ENCODE data around the gene WDR45B. TPM values are rescaled to one million over a fixed set of nuclear protein-coding genes. Genes with fewer than 3 reads are reported as not detected.

WDR45B gene
- total RNA-seq, 1 donor from 2014 or later = 75.8 TPM

DNA sequence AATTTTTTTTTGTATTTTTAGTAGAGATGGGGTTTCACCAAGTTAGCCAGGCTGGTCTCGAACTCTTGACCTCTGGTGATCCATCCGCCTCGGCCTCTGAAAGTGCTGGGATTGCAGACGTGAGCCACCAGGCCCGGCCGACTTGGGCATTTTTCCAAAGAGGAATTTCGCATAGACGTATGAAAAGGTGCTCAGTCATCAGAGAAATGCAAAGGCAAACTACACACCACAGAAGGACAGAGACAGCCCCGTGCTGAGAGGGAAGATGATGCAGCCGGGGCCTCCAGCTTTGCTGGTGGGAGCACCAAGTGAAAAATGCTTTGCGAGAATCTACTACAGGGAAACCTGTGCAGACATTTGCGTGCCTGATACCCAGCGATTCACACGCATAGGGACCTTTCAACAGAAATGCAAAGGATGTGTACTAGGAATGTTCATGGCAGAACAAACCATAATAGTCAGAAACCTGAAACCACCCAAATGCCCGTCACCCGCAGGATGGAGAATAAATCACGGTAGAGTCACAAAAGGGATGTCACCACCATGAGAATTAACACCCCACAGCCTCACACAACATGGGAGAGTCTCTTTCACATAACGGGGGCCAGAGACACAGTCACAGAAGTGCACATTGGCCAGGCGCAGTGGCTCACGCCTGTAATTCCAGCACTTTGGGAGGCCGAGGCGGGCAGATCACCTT lies 45.1 kb upstream of the WDR45B start:
- Mint-ChIP-seq H3K27ac (peak overlapping the region; percentile 10), H3K36me3 (ENCODE audit: insufficient read depth) (peaks cover 17% of the 10 kb centered on the region), H3K9me3 (ENCODE audit: low read depth) (peaks cover 7% of the 10 kb centered on the region), H3K4me1 (ENCODE audit: low read depth) (peaks cover 2% of the 10 kb centered on the region), H3K4me3 (ENCODE audit: low read depth) (no peak overlapping the region), H3K27me3 (peaks cover 13% of the 10 kb centered on the region)
- TF ChIP-seq, protein P1, sequence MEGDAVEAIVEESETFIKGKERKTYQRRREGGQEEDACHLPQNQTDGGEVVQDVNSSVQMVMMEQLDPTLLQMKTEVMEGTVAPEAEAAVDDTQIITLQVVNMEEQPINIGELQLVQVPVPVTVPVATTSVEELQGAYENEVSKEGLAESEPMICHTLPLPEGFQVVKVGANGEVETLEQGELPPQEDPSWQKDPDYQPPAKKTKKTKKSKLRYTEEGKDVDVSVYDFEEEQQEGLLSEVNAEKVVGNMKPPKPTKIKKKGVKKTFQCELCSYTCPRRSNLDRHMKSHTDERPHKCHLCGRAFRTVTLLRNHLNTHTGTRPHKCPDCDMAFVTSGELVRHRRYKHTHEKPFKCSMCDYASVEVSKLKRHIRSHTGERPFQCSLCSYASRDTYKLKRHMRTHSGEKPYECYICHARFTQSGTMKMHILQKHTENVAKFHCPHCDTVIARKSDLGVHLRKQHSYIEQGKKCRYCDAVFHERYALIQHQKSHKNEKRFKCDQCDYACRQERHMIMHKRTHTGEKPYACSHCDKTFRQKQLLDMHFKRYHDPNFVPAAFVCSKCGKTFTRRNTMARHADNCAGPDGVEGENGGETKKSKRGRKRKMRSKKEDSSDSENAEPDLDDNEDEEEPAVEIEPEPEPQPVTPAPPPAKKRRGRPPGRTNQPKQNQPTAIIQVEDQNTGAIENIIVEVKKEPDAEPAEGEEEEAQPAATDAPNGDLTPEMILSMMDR (IDR thresholded peaks at IDR 0.05; ENCODE audit: unreplicated experiment) = no peak
- no peak for DNase-seq (ENCODE audit: low spot score, unreplicated experiment)

DNA sequence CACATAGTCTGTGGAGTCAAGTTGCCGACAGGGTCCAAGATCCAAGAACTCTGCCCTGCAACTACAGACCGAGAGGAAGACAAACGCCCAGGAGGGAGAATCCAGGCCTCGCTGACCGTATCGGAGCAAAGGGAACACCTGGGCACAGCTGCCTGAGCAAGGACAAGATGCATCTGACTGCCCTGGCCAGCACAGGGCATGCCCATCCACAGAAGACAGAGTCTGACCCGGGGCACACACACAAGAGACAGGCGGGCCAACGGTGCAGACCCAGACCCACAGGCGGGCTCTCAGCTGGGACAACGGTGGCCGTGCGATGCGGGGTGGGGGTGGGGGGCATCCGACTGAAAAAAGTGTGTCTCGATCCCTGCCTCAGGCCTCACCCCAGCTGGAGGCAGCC lies 44.0 kb upstream of the WDR45B start:
- no peak overlapping the region for H3K4me3 Mint-ChIP-seq (ENCODE audit: low read depth)
- H3K9me3 Mint-ChIP-seq (ENCODE audit: low read depth) = peaks cover 7% of the 10 kb centered on the region
- TF ChIP-seq, protein P1 (IDR thresholded peaks at IDR 0.05; ENCODE audit: unreplicated experiment) = no peak
- H3K4me1 Mint-ChIP-seq (ENCODE audit: low read depth) = peaks cover 2% of the 10 kb centered on the region
- H3K27ac Mint-ChIP-seq = no peak overlapping the region
- H3K27me3 Mint-ChIP-seq = peaks cover 11% of the 10 kb centered on the region
- no peak for DNase-seq (ENCODE audit: low spot score, unreplicated experiment)
- H3K36me3 Mint-ChIP-seq (ENCODE audit: insufficient read depth) = peaks cover 17% of the 10 kb centered on the region

DNA sequence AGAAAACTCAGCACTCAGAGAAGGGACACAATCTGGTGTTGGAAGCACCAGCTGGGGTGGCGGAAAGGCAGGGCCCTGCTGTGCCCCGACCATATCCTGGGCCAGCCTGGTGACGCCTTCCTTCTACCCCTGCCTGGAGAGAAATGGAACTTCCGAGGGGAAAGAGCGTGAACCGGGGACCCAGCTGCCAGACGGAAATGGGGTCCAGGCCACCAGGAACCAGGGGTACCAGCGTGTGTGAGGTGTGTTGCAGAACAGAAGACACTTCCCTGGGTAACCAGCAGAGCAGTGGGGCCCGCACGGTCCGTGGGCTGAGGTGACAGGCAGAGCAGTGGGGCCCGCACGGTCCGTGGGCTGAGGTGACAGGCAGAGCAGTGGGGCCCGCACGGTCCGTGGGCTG lies 43.5 kb upstream of the WDR45B start:
- no peak for DNase-seq (ENCODE audit: low spot score, unreplicated experiment)
- Mint-ChIP-seq H3K27ac (no peak overlapping the region), H3K9me3 (ENCODE audit: low read depth) (peaks cover 7% of the 10 kb centered on the region), H3K4me1 (ENCODE audit: low read depth) (peaks cover 6% of the 10 kb centered on the region), H3K4me3 (ENCODE audit: low read depth) (no peak overlapping the region), H3K27me3 (peaks cover 6% of the 10 kb centered on the region), H3K36me3 (ENCODE audit: insufficient read depth) (peaks cover 17% of the 10 kb centered on the region)
- TF ChIP-seq, protein P1 (IDR thresholded peaks at IDR 0.05; ENCODE audit: unreplicated experiment) = no peak

DNA sequence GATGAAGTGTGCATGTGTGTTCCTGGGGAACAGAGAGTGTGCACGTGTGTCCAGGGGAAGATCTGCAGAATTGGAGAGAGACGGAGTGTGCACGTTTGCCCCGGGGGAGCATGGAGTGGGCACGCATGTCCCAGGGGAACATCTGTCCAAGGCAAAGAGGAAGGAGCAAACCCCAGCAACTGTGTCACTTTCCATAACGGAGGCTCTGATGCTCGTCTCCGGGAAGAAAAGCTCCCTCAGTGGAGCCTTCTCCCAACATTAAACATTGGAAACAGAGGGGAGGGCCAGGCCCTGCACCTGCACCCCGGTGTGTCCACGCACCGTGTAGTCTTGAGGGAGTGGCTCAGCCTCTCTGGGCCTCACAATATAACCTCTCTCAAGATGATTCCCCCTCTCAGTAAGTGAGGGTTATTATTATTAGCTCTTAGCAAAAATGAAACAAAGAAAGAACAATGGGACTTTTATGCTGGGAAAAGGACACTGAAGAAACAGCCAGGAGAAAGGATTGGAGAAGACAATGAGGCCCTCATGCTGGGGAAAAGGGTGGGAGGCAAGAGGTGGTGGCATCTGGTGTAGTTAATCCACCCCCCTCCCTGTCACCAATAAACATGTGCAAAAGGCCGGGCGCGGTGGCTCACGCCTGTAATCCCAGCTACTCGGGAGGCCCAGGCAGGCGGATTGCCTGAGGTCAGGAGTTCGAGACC lies 42.7 kb upstream of the WDR45B start:
- TF ChIP-seq, protein P1 (IDR thresholded peaks at IDR 0.05; ENCODE audit: unreplicated experiment) = no peak
- peaks cover 13% of the 10 kb centered on the region for H3K36me3 Mint-ChIP-seq (ENCODE audit: insufficient read depth)
- peaks cover 6% of the 10 kb centered on the region for H3K4me1 Mint-ChIP-seq (ENCODE audit: low read depth)
- peaks cover 7% of the 10 kb centered on the region for H3K9me3 Mint-ChIP-seq (ENCODE audit: low read depth)
- H3K4me3 Mint-ChIP-seq (ENCODE audit: low read depth) = no peak overlapping the region
- DNase-seq (ENCODE audit: low spot score, unreplicated experiment) = no peak
- no peak overlapping the region for H3K27ac Mint-ChIP-seq
- H3K27me3 Mint-ChIP-seq = no peaks in the 10 kb centered on the region

DNA sequence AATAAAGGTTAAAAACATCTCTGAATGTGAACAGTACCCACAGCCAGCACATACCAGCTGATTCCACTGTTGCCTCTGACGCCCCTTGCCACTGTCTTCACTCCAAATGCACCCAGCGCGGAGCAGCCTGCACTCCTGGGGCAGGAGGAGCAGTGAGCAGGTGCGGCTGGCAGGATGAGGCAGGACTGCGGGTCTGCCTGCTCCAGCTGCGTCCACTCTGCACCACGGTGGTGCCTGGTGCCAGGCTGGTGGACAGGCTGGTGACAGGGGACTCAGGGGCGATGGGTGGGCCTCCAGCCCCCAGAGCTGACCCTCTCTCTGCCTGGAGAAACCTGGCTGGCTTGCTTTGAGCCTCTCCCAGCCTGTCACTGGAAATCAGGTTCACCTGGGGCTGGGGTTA lies 40.8 kb upstream of the WDR45B start:
- no peak for DNase-seq (ENCODE audit: low spot score, unreplicated experiment)
- no peaks in the 10 kb centered on the region for H3K27me3 Mint-ChIP-seq
- TF ChIP-seq, protein P1 (IDR thresholded peaks at IDR 0.05; ENCODE audit: unreplicated experiment) = no peak
- no peak overlapping the region for H3K27ac Mint-ChIP-seq
- peaks cover 6% of the 10 kb centered on the region for H3K4me1 Mint-ChIP-seq (ENCODE audit: low read depth)
- peaks cover 7% of the 10 kb centered on the region for H3K36me3 Mint-ChIP-seq (ENCODE audit: insufficient read depth)
- no peaks in the 10 kb centered on the region for H3K9me3 Mint-ChIP-seq (ENCODE audit: low read depth)
- no peak overlapping the region for H3K4me3 Mint-ChIP-seq (ENCODE audit: low read depth)
